Measurements from ENCODE around the gene CNTNAP5.

The CNTNAP5 gene

GRCh38 chr2:124908411-124908810, 883.3 kb downstream of the CNTNAP5 start:
- H3K79me2 ChIP-seq (ENCODE audit: low read length), result no peaks in the 10 kb centered on the region

GRCh38 chr2:124911560-124911959, 886.5 kb downstream of the CNTNAP5 start:
- H3K4me3 ChIP-seq (ENCODE audit: low read length), result no peak overlapping the region
- H2AFZ ChIP-seq (ENCODE audit: low read depth, low read length), result no peak overlapping the region
- no peak overlapping the region for H3K9ac ChIP-seq (ENCODE audit: low read length)
- no peak overlapping the region for H3K27ac ChIP-seq (ENCODE audit: low read length)
- H3K4me1 ChIP-seq (ENCODE audit: low read length), result no peaks in the 10 kb centered on the region
- H3K27me3 ChIP-seq (ENCODE audit: low read depth, low read length), result no peaks in the 10 kb centered on the region
- no peaks in the 10 kb centered on the region for H3K36me3 ChIP-seq (replicated peaks; ENCODE audit: low read depth, low read length)
- H4K20me1 ChIP-seq (ENCODE audit: insufficient read depth, low read length), result no peaks in the 10 kb centered on the region
- H3K4me2 ChIP-seq (ENCODE audit: low read length), result no peak overlapping the region
- no peaks in the 10 kb centered on the region for H3K79me2 ChIP-seq (ENCODE audit: low read length)
- no peaks in the 10 kb centered on the region for H3K9me3 ChIP-seq (ENCODE audit: insufficient read depth, low read length)
- no peak for TF ChIP-seq EZH2phosphoT487 (IDR thresholded peaks at IDR 0.05; ENCODE audit: low read depth)
- TF ChIP-seq CTCF (IDR thresholded peaks at IDR 0.05; ENCODE audit: low read depth, low read length), result no peak

More at GRCh38 chr2:124908411-124908810, 883.3 kb downstream of the CNTNAP5 start:
- H3K27me3 ChIP-seq (ENCODE audit: low read depth, low read length), result no peaks in the 10 kb centered on the region
- no peaks in the 10 kb centered on the region for H3K9me3 ChIP-seq (ENCODE audit: insufficient read depth, low read length)
- no peak overlapping the region for H3K4me3 ChIP-seq (ENCODE audit: low read length)
- H3K4me1 ChIP-seq (ENCODE audit: low read length), result no peaks in the 10 kb centered on the region
- TF ChIP-seq EZH2phosphoT487 (IDR thresholded peaks at IDR 0.05; ENCODE audit: low read depth) (no peak), CTCF (IDR thresholded peaks at IDR 0.05; ENCODE audit: low read depth, low read length) (no peak)
- H3K4me2 ChIP-seq (ENCODE audit: low read length), result no peak overlapping the region
- H3K27ac ChIP-seq (ENCODE audit: low read length), result no peak overlapping the region
- H4K20me1 ChIP-seq (ENCODE audit: insufficient read depth, low read length), result no peaks in the 10 kb centered on the region
- H2AFZ ChIP-seq (ENCODE audit: low read depth, low read length), result no peak overlapping the region
- H3K36me3 ChIP-seq (replicated peaks; ENCODE audit: low read depth, low read length), result no peaks in the 10 kb centered on the region
- H3K9ac ChIP-seq (ENCODE audit: low read length), result no peak overlapping the region

- Histone ChIP-seq H3K4me1 (ENCODE audit: low read length) (no peaks in the 10 kb centered on the region), H3K36me3 (replicated peaks; ENCODE audit: low read depth, low read length) (no peaks in the 10 kb centered on the region), H3K27ac (ENCODE audit: low read length) (no peak overlapping the region), H3K27me3 (ENCODE audit: low read depth, low read length) (no peaks in the 10 kb centered on the region), H3K4me2 (ENCODE audit: low read length) (no peak overlapping the region), H3K9ac (ENCODE audit: low read length) (no peak overlapping the region), H2AFZ (ENCODE audit: low read depth, low read length) (no peak overlapping the region), H3K9me3 (ENCODE audit: insufficient read depth, low read length) (no peaks in the 10 kb centered on the region), H3K4me3 (ENCODE audit: low read length) (no peak overlapping the region), H3K79me2 (ENCODE audit: low read length) (no peaks in the 10 kb centered on the region), H4K20me1 (ENCODE audit: insufficient read depth, low read length) (no peaks in the 10 kb centered on the region)
- TF ChIP-seq CTCF (IDR thresholded peaks at IDR 0.05; ENCODE audit: low read depth, low read length), result no peak
- no peak for TF ChIP-seq EZH2phosphoT487 (IDR thresholded peaks at IDR 0.05; ENCODE audit: low read depth)
Measured at GRCh38 chr2:124913868-124914267, 888.8 kb downstream of the CNTNAP5 start.

- TF ChIP-seq EZH2phosphoT487 (IDR thresholded peaks at IDR 0.05; ENCODE audit: low read depth) (no peak), CTCF (IDR thresholded peaks at IDR 0.05; ENCODE audit: low read depth, low read length) (peak; percentile 41)
- no peaks in the 10 kb centered on the region for H3K9me3 ChIP-seq (ENCODE audit: insufficient read depth, low read length)
- H3K36me3 ChIP-seq (replicated peaks; ENCODE audit: low read depth, low read length), result no peaks in the 10 kb centered on the region
- no peak overlapping the region for H3K27ac ChIP-seq (ENCODE audit: low read length)
- no peaks in the 10 kb centered on the region for H3K27me3 ChIP-seq (ENCODE audit: low read depth, low read length)
- no peak overlapping the region for H3K4me2 ChIP-seq (ENCODE audit: low read length)
- H3K9ac ChIP-seq (ENCODE audit: low read length), result no peak overlapping the region
- H3K4me3 ChIP-seq (ENCODE audit: low read length), result no peak overlapping the region
- peaks cover 10% of the 10 kb centered on the region for H3K4me1 ChIP-seq (ENCODE audit: low read length)
- H4K20me1 ChIP-seq (ENCODE audit: insufficient read depth, low read length), result no peaks in the 10 kb centered on the region
- H3K79me2 ChIP-seq (ENCODE audit: low read length), result no peaks in the 10 kb centered on the region
- no peak overlapping the region for H2AFZ ChIP-seq (ENCODE audit: low read depth, low read length)
Measured at GRCh38 chr2:124915567-124915966, 890.5 kb downstream of the CNTNAP5 start.
